WERI-Rb-1 (cell line): ENCODE measurements around the gene WDPCP.

Experiments
- DNase-seq: peaks from one replicate; pipeline ENCODE4 v3.0.0-alpha.2; 2020
- H3K27ac ChIP-seq: fragments of 250-450 bp; sonication (Bioruptor Pico); 2 replicates; pipeline ENCODE4 v1.5.1; 2020; ENCODE audit warnings: mild to moderate bottlenecking, moderate library complexity
- H3K27me3 ChIP-seq: fragments of 250-450 bp; sonication (Bioruptor Pico); 2 replicates; pipeline ENCODE4 v1.5.1; 2021; ENCODE audit warnings: mild to moderate bottlenecking, low read depth, moderate library complexity; ENCODE audit not compliant: insufficient read depth, severe bottlenecking
- H3K36me3 ChIP-seq: fragments of 250-450 bp; sonication (Bioruptor Pico); 2 replicates; pipeline ENCODE4 v1.5.1; 2020; ENCODE audit warnings: mild to moderate bottlenecking, moderate library complexity
- H3K4me3 ChIP-seq: 2 replicates; pipeline ENCODE4 v1.5.1; 2011; ENCODE audit warnings: low read depth, mild to moderate bottlenecking, control low read depth, low read length
- H3K9me3 ChIP-seq: fragments of 250-450 bp; sonication (Bioruptor Pico); 2 replicates; pipeline ENCODE4 v1.5.1; 2021; ENCODE audit warnings: mild to moderate bottlenecking, moderate library complexity; ENCODE audit not compliant: severe bottlenecking
- TF ChIP-seq, protein P1 (sequence below): IDR thresholded peaks from 2 replicates; pipeline ENCODE4 v1.5.1; 2011; ENCODE audit warnings: low read depth, mild to moderate bottlenecking, control low read depth, inconsistent platforms, low read length

Gene WDPCP

DNA sequence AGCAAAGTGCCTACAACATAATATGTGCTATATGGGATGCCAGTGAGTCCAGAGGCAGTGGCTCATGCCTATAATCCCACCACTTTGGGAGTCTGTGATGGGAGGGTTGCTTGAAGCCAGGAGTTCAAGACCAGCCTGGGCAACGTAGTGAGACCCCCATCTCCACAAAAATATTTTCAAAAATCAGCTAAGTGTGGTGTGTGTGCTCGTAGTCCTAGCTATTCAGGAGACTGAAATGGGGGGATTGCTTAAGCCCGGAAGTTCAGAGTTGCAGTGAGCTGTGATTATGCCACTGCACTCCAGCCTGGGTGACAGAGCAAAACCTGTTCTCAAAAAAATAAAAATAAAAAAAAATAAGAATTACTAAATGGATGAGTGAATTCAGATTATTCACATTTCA lies 514.3 kb downstream of the WDPCP start:
- Histone ChIP-seq H3K4me3 (no peak overlapping the region), H3K27ac (no peak overlapping the region), H3K36me3 (no peaks in the 10 kb centered on the region), H3K27me3 (no peaks in the 10 kb centered on the region), H3K9me3 (no peaks in the 10 kb centered on the region)
- TF ChIP-seq, protein P1, sequence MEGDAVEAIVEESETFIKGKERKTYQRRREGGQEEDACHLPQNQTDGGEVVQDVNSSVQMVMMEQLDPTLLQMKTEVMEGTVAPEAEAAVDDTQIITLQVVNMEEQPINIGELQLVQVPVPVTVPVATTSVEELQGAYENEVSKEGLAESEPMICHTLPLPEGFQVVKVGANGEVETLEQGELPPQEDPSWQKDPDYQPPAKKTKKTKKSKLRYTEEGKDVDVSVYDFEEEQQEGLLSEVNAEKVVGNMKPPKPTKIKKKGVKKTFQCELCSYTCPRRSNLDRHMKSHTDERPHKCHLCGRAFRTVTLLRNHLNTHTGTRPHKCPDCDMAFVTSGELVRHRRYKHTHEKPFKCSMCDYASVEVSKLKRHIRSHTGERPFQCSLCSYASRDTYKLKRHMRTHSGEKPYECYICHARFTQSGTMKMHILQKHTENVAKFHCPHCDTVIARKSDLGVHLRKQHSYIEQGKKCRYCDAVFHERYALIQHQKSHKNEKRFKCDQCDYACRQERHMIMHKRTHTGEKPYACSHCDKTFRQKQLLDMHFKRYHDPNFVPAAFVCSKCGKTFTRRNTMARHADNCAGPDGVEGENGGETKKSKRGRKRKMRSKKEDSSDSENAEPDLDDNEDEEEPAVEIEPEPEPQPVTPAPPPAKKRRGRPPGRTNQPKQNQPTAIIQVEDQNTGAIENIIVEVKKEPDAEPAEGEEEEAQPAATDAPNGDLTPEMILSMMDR = no peak
- DNase-seq = no peak

DNA sequence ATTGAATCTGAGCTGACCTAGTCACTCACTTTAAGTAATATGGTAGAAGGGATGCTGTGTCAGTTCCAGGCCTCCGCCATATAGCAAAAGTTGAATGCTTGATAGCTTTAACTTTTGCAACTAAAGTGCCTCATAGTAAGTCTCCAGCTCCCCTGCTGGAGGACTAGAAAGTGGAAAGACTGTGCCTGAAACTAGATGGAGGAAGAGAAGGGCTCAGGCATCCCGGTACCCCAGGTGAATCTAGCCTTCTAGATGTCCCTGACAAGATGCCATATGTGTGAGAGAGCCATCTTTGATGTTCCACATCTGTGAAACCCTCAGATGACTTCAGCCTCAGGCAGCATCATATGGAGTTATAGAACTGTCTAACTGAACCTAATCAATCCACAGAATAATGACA lies 516.6 kb downstream of the WDPCP start:
- Histone ChIP-seq H3K27me3 (no peaks in the 10 kb centered on the region), H3K36me3 (no peaks in the 10 kb centered on the region), H3K9me3 (no peaks in the 10 kb centered on the region), H3K27ac (no peak overlapping the region), H3K4me3 (no peak overlapping the region)
- TF ChIP-seq, protein P1 = no peak
- no peak for DNase-seq
